ENCODE measurements around the gene NELFE. TPM values are rescaled to one million over a fixed set of nuclear protein-coding genes. Genes with fewer than 3 reads are reported as not detected.

The NELFE gene
- total and polyA plus RNA-seq, 2 of the 13 experiments (the other 11 are each of a cell fraction or from before 2014, with no cell fraction given): 51.3 to 69.8 TPM

DNA sequence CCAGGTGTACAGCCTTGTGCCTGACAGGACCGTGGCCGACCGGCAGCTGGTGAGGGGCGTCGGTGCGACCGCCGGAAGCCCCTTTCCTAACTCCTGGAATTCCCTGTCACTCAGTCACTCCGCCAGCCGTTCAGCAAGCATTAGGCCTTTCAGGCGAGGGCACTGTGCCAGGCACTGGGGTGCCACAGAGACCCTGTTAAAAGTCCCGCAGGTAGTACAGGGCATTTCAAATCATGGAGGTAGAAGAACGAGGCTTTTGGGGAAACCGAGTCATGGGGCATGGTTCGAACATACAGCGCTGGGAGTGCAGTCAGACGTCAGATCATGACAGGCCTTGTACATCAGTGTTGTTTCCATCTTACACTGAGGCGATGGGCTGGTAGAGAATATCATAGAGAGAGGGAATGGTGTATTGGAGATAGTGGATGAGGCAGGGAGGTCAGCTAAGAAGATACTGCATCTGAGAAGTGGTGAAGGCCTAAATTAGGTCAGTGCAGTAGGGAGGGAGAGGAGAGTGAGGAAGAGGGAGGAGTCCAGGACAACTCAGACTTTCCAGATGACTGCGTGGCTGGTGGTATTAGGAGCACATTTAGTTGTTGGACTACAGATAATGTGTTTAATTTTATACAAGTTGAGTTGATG is 14.1 kb upstream of the NELFE start (continued):
- TF ChIP-seq TIGD3 (CRISPR knock-in tag; IDR thresholded peaks at IDR 0.05; ENCODE audit: borderline replicate concordance): no peak
- TF ChIP-seq ZNF292 (CRISPR knock-in tag; IDR thresholded peaks at IDR 0.05; ENCODE audit: borderline replicate concordance, low read depth): 0 out of 2 replicates have a peak, but pooled peaks have one; percentile 62
- TF ChIP-seq, protein P1, sequence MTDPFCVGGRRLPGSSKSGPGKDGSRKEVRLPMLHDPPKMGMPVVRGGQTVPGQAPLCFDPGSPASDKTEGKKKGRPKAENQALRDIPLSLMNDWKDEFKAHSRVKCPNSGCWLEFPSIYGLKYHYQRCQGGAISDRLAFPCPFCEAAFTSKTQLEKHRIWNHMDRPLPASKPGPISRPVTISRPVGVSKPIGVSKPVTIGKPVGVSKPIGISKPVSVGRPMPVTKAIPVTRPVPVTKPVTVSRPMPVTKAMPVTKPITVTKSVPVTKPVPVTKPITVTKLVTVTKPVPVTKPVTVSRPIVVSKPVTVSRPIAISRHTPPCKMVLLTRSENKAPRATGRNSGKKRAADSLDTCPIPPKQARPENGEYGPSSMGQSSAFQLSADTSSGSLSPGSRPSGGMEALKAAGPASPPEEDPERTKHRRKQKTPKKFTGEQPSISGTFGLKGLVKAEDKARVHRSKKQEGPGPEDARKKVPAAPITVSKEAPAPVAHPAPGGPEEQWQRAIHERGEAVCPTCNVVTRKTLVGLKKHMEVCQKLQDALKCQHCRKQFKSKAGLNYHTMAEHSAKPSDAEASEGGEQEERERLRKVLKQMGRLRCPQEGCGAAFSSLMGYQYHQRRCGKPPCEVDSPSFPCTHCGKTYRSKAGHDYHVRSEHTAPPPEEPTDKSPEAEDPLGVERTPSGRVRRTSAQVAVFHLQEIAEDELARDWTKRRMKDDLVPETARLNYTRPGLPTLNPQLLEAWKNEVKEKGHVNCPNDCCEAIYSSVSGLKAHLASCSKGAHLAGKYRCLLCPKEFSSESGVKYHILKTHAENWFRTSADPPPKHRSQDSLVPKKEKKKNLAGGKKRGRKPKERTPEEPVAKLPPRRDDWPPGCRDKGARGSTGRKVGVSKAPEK (CRISPR knock-in tag; IDR thresholded peaks at IDR 0.05; ENCODE audit: borderline replicate concordance): peak; percentile 65; the same call in 1 of the 2 replicates
- no peak for TF ChIP-seq SIX1 (CRISPR knock-in tag; IDR thresholded peaks at IDR 0.05; ENCODE audit: borderline replicate concordance)
- no peak for TF ChIP-seq CENPX (CRISPR knock-in tag; IDR thresholded peaks at IDR 0.05)
- TF ChIP-seq ZNF749 (CRISPR knock-in tag; IDR thresholded peaks at IDR 0.05; ENCODE audit: borderline replicate concordance): no peak
- TF ChIP-seq ZNF264 (CRISPR knock-in tag; IDR thresholded peaks at IDR 0.05): no peak
- TF ChIP-seq, protein P2, sequence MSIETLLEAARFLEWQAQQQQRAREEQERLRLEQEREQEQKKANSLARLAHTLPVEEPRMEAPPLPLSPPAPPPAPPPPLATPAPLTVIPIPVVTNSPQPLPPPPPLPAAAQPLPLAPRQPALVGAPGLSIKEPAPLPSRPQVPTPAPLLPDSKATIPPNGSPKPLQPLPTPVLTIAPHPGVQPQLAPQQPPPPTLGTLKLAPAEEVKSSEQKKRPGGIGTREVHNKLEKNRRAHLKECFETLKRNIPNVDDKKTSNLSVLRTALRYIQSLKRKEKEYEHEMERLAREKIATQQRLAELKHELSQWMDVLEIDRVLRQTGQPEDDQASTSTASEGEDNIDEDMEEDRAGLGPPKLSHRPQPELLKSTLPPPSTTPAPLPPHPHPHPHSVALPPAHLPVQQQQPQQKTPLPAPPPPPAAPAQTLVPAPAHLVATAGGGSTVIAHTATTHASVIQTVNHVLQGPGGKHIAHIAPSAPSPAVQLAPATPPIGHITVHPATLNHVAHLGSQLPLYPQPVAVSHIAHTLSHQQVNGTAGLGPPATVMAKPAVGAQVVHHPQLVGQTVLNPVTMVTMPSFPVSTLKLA (IDR thresholded peaks at IDR 0.05): no peak
- no peak for TF ChIP-seq HNRNPK (IDR thresholded peaks at IDR 0.05; ENCODE audit: low read depth, low read length, poor library complexity, severe bottlenecking)
- TF ChIP-seq, protein P3, sequence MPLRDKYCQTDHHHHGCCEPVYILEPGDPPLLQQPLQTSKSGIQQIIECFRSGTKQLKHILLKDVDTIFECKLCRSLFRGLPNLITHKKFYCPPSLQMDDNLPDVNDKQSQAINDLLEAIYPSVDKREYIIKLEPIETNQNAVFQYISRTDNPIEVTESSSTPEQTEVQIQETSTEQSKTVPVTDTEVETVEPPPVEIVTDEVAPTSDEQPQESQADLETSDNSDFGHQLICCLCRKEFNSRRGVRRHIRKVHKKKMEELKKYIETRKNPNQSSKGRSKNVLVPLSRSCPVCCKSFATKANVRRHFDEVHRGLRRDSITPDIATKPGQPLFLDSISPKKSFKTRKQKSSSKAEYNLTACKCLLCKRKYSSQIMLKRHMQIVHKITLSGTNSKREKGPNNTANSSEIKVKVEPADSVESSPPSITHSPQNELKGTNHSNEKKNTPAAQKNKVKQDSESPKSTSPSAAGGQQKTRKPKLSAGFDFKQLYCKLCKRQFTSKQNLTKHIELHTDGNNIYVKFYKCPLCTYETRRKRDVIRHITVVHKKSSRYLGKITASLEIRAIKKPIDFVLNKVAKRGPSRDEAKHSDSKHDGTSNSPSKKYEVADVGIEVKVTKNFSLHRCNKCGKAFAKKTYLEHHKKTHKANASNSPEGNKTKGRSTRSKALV (CRISPR knock-in tag; IDR thresholded peaks at IDR 0.05): no peak
- TF ChIP-seq ZFP90 (CRISPR knock-in tag; IDR thresholded peaks at IDR 0.05; ENCODE audit: borderline replicate concordance): no peak; the same call in 1 of the 2 replicates
- TF ChIP-seq RORA (CRISPR knock-in tag; IDR thresholded peaks at IDR 0.05): no peak
- no peak for TF ChIP-seq SP2 (CRISPR knock-in tag; IDR thresholded peaks at IDR 0.05)
- no peak for TF ChIP-seq KLF13 (CRISPR knock-in tag; IDR thresholded peaks at IDR 0.05)
- TF ChIP-seq FOXK2 (IDR thresholded peaks at IDR 0.05): no peak
- TF ChIP-seq MYPOP (CRISPR knock-in tag; IDR thresholded peaks at IDR 0.05): no peak
